Activated T-helper 2 cell treated with anti-CD3 and anti-CD28 coated beads, Interferon-gamma antibody, Interleukin-2, Interleukin-4, amounts not matched to agents 10 μg/mL and 5 μg/mL and 100 μg/mL, durations not matched to agents 14 hours and 24 hours and 36 hours (primary cell): ENCODE data around the gene CCND1. TPM values are rescaled to one million over a fixed set of nuclear protein-coding genes. Genes with fewer than 3 reads are reported as not detected.
"Not testable (repeated sequence)": the region's sequence is repeated elsewhere in the genome, so short reads cannot be mapped to it uniquely, and the experiment has no call there.

Experiments
- DNase-seq: peaks from one replicate; pipeline ENCODE4 v3.0.0; 2021; ENCODE audit warnings: low spot score
- H3K27ac Mint-ChIP-seq: one replicate; pipeline ENCODE4 v1.8.0; 2021; ENCODE audit warnings: mixed read lengths
- H3K27me3 Mint-ChIP-seq: one replicate; pipeline ENCODE4 v1.8.0; 2021; ENCODE audit warnings: low read depth, mixed read lengths
- H3K36me3 Mint-ChIP-seq: one replicate; pipeline ENCODE4 v1.8.0; 2021; ENCODE audit warnings: low read depth, mixed read lengths
- H3K4me1 Mint-ChIP-seq: one replicate; pipeline ENCODE4 v1.8.0; 2021; ENCODE audit warnings: low read depth, mixed read lengths
- H3K4me3 Mint-ChIP-seq: one replicate; pipeline ENCODE4 v1.8.0; 2021; ENCODE audit warnings: low read depth, mild to moderate bottlenecking, moderate library complexity, mixed read lengths
- H3K9me3 Mint-ChIP-seq: one replicate; pipeline ENCODE4 v1.8.0; 2021; ENCODE audit warnings: mixed read lengths
- intact Hi-C: fragments of 100-400 bp; cut with micrococcal nuclease; formaldehyde crosslinking; loops from one replicate; pipeline ENCODE4 v1.15.1; 2023
- total RNA-seq: library from RNA; stranded (reverse); gene quantifications from 2 replicates; pipeline ENCODE4 v1.2.3, GENCODE V29; 2022

The CCND1 gene
- total RNA-seq, 1 donor from 2014 or later: 1.2 TPM

DNA sequence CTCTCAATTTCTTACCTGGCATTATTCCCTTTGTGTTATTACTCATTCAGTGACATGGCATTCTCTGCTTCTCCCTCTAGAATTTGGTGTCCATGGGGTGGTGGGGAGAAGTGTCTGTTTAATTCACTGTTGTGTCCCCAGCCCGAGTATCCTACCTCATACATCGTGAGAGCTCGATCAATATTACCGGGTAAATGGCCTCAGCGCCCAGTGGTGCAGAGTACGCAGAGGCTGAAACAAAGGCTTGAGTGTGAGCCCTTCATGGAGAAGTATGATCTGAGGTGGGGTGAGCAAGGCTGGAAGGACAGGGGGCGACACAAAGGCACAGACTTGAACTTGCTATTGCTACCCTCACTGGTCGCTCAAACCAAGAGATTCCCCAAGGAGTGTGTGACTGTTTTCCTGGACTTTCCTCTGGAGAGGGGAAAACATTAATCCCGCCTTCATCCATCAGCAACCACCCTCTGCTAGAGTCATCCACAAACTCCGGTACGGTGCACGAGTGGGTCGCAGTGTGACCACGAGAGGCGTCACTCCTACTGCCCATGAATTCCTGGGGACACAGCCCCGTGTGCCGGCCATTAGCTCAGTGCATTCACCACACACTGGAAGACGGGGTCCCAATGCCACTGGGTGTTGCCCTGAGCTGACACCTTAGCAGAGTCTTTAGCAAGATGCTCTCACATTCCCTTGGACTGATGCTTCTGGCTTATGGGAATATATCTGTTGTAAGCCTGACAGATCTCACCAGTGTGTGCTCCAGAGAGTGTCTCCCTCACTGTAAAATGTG is 35.0 kb upstream of the CCND1 start:
- Mint-ChIP-seq H3K4me1 (no peaks in the 10 kb centered on the region), H3K27me3 (peaks cover 4% of the 10 kb centered on the region), H3K36me3 (no peaks in the 10 kb centered on the region), H3K9me3 (no peaks in the 10 kb centered on the region), H3K27ac (no peak overlapping the region), H3K4me3 (no peak overlapping the region)
- DNase-seq: no peak
- intact Hi-C loops: no loop called here

- Mint-ChIP-seq H3K9me3 (no peaks in the 10 kb centered on the region), H3K36me3 (no peaks in the 10 kb centered on the region), H3K4me1 (no peaks in the 10 kb centered on the region), H3K4me3 (no peak overlapping the region), H3K27me3 (peaks cover 4% of the 10 kb centered on the region), H3K27ac (no peak overlapping the region)
- intact Hi-C loops: no loop called here
- no peak for DNase-seq
These were observed 31.6 kb upstream of the CCND1 start for GRCh38 chr11:69609351-69609750.

- peaks cover 4% of the 10 kb centered on the region for H3K27me3 Mint-ChIP-seq
- H3K36me3 Mint-ChIP-seq: no peaks in the 10 kb centered on the region
- no peaks in the 10 kb centered on the region for H3K4me1 Mint-ChIP-seq
- no peak overlapping the region for H3K27ac Mint-ChIP-seq
- intact Hi-C loops: no loop called here
- no peak for DNase-seq
- no peaks in the 10 kb centered on the region for H3K9me3 Mint-ChIP-seq
- no peak overlapping the region for H3K4me3 Mint-ChIP-seq
These were observed 29.1 kb upstream of the CCND1 start for GRCh38 chr11:69611548-69612526.

DNA sequence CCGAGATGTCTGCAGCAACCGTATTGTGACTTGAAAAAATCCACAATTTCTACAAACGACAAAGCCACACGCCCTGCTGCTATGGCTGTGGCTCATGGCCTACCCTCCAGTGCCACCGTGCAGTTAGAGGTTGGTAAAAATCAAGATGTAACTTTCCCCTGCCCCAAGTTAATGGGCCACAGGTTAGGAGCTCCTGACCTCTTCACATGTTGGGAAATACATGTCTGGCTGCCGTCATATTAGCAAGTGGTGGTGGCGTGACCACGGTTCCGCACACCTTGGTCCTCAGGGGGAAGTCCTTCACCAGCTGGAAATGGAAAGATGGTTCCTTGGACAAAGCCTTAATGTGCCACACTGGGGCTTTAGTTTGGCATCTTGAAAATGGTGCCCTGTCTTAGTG is 27.4 kb upstream of the CCND1 start:
- intact Hi-C loops: no loop called here
- H3K27me3 Mint-ChIP-seq: peaks cover 3% of the 10 kb centered on the region
- no peaks in the 10 kb centered on the region for H3K4me1 Mint-ChIP-seq
- H3K4me3 Mint-ChIP-seq: no peak overlapping the region
- no peak for DNase-seq
- H3K27ac Mint-ChIP-seq: no peak overlapping the region
- H3K9me3 Mint-ChIP-seq: no peaks in the 10 kb centered on the region
- no peaks in the 10 kb centered on the region for H3K36me3 Mint-ChIP-seq

DNA sequence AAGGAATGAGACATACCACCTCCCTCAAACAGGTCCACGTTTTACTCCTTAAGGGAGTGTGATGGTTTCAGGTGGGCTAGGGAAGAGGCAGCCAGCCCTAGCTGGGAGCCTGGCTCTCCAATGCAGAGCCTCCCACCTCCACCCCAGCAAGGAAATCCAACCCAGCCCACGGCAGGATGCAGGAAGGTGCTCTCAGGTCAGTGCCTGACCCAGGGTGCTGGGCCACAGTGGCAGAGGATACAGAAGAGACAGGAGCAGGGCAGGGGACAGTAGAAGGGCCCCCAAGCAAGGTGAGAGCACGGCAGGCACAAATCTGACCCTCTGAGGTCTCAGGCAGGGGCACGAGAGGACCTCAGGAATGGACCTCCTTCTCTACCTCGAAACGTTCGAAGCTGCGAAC is 26.9 kb upstream of the CCND1 start:
- no peak for DNase-seq
- Mint-ChIP-seq H3K27me3 (peaks cover 2% of the 10 kb centered on the region), H3K27ac (no peak overlapping the region), H3K4me1 (no peaks in the 10 kb centered on the region), H3K9me3 (no peaks in the 10 kb centered on the region), H3K36me3 (no peaks in the 10 kb centered on the region), H3K4me3 (no peak overlapping the region)
- intact Hi-C loops: no loop called here

- no peak for DNase-seq
- intact Hi-C loops: no loop called here
- Mint-ChIP-seq H3K9me3 (no peaks in the 10 kb centered on the region), H3K27ac (no peak overlapping the region), H3K4me3 (no peak overlapping the region), H3K4me1 (no peaks in the 10 kb centered on the region), H3K36me3 (no peaks in the 10 kb centered on the region), H3K27me3 (peaks cover 5% of the 10 kb centered on the region)
These were observed 25.2 kb upstream of the CCND1 start for GRCh38 chr11:69615545-69616278.

DNA sequence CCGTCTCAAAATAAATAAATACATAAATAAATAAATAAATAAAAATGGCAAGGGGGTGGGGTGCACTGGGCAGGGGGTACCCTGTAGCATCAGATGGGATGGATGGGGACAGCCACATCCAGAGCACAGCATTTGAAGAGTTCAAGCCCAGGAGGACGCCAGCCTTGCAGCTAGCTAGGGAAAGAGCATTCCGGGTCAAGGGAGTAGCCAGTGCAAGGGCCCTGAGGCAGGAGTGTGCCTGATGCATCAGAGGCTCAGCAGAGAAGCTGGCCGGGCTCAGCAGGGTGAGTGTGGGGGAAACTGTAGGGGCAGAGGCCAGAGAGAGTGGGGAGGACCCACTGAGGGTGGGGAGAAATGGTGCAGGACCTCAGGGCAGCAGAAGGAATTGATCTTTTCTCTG is 23.7 kb upstream of the CCND1 start:
- intact Hi-C loops: no loop called here
- Mint-ChIP-seq H3K9me3 (no peaks in the 10 kb centered on the region), H3K4me1 (no peaks in the 10 kb centered on the region), H3K4me3 (no peak overlapping the region), H3K27ac (no peak overlapping the region), H3K36me3 (no peaks in the 10 kb centered on the region), H3K27me3 (peaks cover 5% of the 10 kb centered on the region)
- no peak for DNase-seq

DNA sequence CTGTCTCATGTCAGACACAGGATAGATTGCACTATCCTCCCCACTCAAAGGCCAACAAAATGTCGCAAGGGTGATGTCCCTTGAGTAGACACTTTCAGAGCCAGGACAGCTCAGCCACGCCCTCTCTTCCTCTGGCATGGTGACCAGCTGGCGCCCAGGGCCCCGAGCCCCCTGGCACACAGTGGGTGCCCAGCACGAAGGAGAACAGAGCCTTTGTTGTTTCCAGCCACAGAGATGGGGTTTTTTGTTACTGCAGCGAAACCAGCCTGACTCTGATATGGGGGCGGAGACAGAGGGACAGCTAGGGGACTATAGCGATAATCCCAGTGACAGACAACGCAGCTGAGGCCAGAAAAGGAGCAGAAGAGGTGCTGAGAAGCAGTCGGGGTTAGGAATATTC is 23.3 kb upstream of the CCND1 start:
- Mint-ChIP-seq H3K27me3 (peaks cover 5% of the 10 kb centered on the region), H3K4me1 (no peaks in the 10 kb centered on the region), H3K4me3 (no peak overlapping the region), H3K27ac (no peak overlapping the region), H3K36me3 (no peaks in the 10 kb centered on the region), H3K9me3 (no peaks in the 10 kb centered on the region)
- DNase-seq: no peak
- intact Hi-C loops: no loop called here

DNA sequence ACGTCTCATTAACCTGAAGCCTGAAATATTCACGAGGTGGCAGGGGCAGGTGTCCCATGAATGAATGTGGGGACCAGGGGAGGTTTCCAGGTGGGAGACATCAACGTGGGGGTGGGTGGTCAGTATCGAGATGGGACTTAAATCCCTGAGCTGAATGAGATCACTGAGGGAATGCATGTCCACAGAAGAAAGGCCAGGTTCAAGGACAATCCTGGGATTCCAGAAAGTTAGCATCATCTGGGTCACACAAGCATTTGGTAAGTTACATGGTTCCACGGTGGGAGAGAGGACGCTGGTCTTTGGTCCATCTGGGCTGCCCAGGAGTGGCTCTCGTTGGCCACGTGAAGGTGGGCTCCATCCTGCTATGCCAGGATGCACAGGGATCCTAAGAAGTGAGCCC is 22.7 kb upstream of the CCND1 start:
- Mint-ChIP-seq H3K4me3 (no peak overlapping the region), H3K9me3 (no peaks in the 10 kb centered on the region)

DNA sequence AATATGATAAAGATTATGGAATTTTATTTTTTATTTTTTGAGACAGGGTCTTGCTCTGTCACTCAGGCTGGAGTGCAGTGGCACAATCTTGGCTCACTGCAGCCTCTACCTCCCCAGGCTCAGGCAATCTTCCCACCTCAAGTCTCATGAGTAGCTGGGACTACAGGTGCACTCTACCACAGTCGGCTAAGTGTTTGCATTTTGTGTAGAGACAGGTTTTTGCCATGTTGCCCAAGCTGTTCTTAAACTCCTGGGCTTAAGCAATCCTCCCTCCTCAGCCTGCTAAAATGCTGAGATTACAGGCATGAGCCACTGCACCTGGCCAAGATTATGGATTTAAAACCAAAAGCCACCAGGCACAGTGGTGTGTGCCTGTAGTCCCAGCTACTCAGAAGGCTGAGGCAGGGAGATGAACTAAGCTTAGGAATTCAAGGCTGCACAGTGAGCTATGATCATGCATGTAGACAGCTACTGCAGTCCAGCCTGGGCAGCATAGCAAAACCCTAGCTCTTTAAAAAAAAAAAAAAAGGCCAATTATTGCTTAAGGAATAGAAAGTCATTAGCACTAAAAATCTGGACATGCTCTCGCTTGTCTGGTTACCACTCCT is 20.2 kb upstream of the CCND1 start:
- intact Hi-C loops: no loop called here
- H3K4me1 Mint-ChIP-seq: no peaks in the 10 kb centered on the region
- no peak for DNase-seq
- no peak overlapping the region for H3K27ac Mint-ChIP-seq
- peaks cover 14% of the 10 kb centered on the region for H3K27me3 Mint-ChIP-seq
- H3K4me3 Mint-ChIP-seq: no peak overlapping the region
- no peaks in the 10 kb centered on the region for H3K9me3 Mint-ChIP-seq
- H3K36me3 Mint-ChIP-seq: no peaks in the 10 kb centered on the region

More for the DNA sequence above, 22.7 kb upstream of the CCND1 start:
- Mint-ChIP-seq H3K27me3 (peaks cover 5% of the 10 kb centered on the region), H3K36me3 (no peaks in the 10 kb centered on the region), H3K4me1 (no peaks in the 10 kb centered on the region), H3K27ac (no peak overlapping the region)
- no peak for DNase-seq
- intact Hi-C loops: no loop called here

DNA sequence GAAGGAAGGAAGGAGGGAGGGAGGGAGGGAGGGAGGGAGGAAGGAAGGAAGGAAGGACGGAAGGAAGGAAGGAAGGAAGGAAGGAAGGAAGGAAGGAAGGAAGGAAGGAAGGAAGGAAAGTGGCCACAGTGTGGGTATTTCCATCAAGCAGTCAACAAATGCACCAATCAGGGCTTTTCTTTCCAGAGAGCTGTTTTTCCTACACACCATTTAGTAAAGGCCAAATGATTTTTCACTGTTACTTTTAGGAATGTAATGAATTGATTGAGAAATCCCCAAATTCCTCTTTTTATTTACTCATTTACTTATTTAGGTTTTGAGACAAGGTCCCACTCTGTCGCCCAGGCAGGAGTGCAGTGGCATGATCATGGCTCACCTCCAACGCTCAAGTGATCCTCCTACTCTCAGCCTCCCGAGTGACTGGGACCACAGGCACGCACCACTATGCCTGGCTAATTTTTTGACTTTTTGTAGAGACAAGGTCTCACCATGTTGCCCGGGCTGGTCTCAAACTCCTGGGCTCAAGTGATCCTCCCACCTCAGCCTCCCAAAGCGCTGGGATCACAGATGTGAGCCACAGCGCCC is 18.8 kb upstream of the CCND1 start:
- peaks cover 18% of the 10 kb centered on the region for H3K27me3 Mint-ChIP-seq
- H3K27ac Mint-ChIP-seq, H3K9me3 Mint-ChIP-seq, H3K36me3 Mint-ChIP-seq, DNase-seq, H3K4me1 Mint-ChIP-seq, H3K4me3 Mint-ChIP-seq, intact Hi-C loops: not testable (repeated sequence)

DNA sequence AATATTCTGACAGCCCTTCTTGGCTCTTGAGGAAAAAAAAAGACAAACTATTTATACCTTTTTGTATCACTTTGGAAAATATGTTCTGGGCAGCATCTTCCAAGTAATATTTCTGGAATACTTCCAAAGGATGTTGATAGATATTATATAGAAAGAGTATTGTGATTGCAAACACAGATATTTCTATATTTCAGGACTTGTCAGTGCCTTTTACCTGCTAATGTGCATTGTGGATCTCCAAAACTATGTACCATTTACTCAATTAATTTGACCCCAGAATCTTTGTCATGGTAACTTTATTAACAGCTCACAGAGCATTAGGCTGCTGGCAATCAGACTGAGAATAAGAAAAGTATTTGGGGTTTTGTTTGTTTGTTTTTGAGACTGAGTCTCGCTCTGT is 16.7 kb upstream of the CCND1 start:
- no peak overlapping the region for H3K27ac Mint-ChIP-seq
- no peak for DNase-seq
- no peaks in the 10 kb centered on the region for H3K36me3 Mint-ChIP-seq
- peaks cover 18% of the 10 kb centered on the region for H3K27me3 Mint-ChIP-seq
- H3K4me1 Mint-ChIP-seq: no peaks in the 10 kb centered on the region
- no peaks in the 10 kb centered on the region for H3K9me3 Mint-ChIP-seq
- intact Hi-C loops: no loop called here
- H3K4me3 Mint-ChIP-seq: no peak overlapping the region
